ENCODE results near the gene BARX2.

GRCh38 chr11:129460714-129461113, 85.1 kb downstream of the BARX2 start:
- TF ChIP-seq GATA3 (IDR thresholded peaks at IDR 0.05; ENCODE audit: low read depth, low read length), result no peak
- no peak for TF ChIP-seq GATA2 (IDR thresholded peaks at IDR 0.05; ENCODE audit: low read depth, low read length)

Data from SH-SY5Y (cell line).